ENCODE results near the gene LRRC71. TPM values are rescaled to one million over a fixed set of nuclear protein-coding genes. Genes with fewer than 3 reads are reported as not detected.

Gene LRRC71
- polyA plus RNA-seq, 1 of the 3 experiments (the other 2 are of a cell fraction), result 0.03 TPM

GRCh38 chr1:156903328-156904091 is 16.9 kb upstream of the LRRC71 start:
- POLR2A ChIA-PET, result interaction anchor here (1.3 kb wide), 1 partner anchor 10 kb away, joined by 3 read pairs; no protein-coding TSS in a partner anchor

GRCh38 chr1:156904187-156904959 is 16.1 kb upstream of the LRRC71 start:
- Histone ChIP-seq H3K27ac (ENCODE audit: low read depth in 2 of 2, low read length in 1 of 2) (no peak overlapping the region), H3K9ac (no peak overlapping the region), H3K9me2 (no peaks in the 10 kb centered on the region), H3F3A (replicated peaks; ENCODE audit: insufficient read depth) (no peaks in the 10 kb centered on the region), H2AFZ (ENCODE audit: low read depth) (no peak overlapping the region), H3K79me2 (ENCODE audit: insufficient read depth) (no peaks in the 10 kb centered on the region), H3K36me3 (replicated peaks in 1 of 2; ENCODE audit: control insufficient read depth in 1 of 2, insufficient read depth in 2 of 2, low read length in 1 of 2) (no peaks in the 10 kb centered on the region), H3K9me3 (no peaks in the 10 kb centered on the region), H3K27me3 (ENCODE audit: insufficient read depth) (no peaks in the 10 kb centered on the region), H4K20me1 (ENCODE audit: insufficient read depth) (no peaks in the 10 kb centered on the region), H3K4me1 (ENCODE audit: control insufficient read depth in 1 of 2, insufficient read depth in 2 of 2, low read depth in 1 of 2, low read length in 1 of 2) (peaks cover 0 to 19% of the 10 kb centered on the region in 2 experiments; a peak in 1 of 4 replicates), H3K4me2 (no peak overlapping the region), H3K4me3 (ENCODE audit: low read depth in 2 of 2, low read length in 1 of 2) (no peak overlapping the region)
- TF ChIP-seq PBX3 (IDR thresholded peaks at IDR 0.05), result no peak
- TF ChIP-seq ELF1 (IDR thresholded peaks at IDR 0.05), result no peak
- TF ChIP-seq, protein P1, sequence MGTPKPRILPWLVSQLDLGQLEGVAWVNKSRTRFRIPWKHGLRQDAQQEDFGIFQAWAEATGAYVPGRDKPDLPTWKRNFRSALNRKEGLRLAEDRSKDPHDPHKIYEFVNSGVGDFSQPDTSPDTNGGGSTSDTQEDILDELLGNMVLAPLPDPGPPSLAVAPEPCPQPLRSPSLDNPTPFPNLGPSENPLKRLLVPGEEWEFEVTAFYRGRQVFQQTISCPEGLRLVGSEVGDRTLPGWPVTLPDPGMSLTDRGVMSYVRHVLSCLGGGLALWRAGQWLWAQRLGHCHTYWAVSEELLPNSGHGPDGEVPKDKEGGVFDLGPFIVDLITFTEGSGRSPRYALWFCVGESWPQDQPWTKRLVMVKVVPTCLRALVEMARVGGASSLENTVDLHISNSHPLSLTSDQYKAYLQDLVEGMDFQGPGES (IDR thresholded peaks at IDR 0.05; ENCODE audit: low read depth, low read length), result no peak
- no peak for TF ChIP-seq TEAD4 (IDR thresholded peaks at IDR 0.05; ENCODE audit: borderline replicate concordance, insufficient read depth)
- no peak for TF ChIP-seq FOXJ3 (CRISPR knock-in tag; IDR thresholded peaks at IDR 0.05)
- TF ChIP-seq, protein P2, sequence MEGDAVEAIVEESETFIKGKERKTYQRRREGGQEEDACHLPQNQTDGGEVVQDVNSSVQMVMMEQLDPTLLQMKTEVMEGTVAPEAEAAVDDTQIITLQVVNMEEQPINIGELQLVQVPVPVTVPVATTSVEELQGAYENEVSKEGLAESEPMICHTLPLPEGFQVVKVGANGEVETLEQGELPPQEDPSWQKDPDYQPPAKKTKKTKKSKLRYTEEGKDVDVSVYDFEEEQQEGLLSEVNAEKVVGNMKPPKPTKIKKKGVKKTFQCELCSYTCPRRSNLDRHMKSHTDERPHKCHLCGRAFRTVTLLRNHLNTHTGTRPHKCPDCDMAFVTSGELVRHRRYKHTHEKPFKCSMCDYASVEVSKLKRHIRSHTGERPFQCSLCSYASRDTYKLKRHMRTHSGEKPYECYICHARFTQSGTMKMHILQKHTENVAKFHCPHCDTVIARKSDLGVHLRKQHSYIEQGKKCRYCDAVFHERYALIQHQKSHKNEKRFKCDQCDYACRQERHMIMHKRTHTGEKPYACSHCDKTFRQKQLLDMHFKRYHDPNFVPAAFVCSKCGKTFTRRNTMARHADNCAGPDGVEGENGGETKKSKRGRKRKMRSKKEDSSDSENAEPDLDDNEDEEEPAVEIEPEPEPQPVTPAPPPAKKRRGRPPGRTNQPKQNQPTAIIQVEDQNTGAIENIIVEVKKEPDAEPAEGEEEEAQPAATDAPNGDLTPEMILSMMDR (IDR thresholded peaks at IDR 0.05), result no peak
- no peak for TF ChIP-seq TCF12 (IDR thresholded peaks at IDR 0.05)
- TF ChIP-seq NRF1 (IDR thresholded peaks at IDR 0.05; ENCODE audit: low read depth, low read length), result no peak
- TF ChIP-seq ZBTB33 (IDR thresholded peaks at IDR 0.05; ENCODE audit: borderline replicate concordance, low read depth), result no peak
- TF ChIP-seq FOSL2 (IDR thresholded peaks at IDR 0.05; ENCODE audit: borderline replicate concordance, low read depth), result no peak
- TF ChIP-seq FOXM1 (IDR thresholded peaks at IDR 0.05; ENCODE audit: low read depth), result no peak
- no peak for TF ChIP-seq GATA2 (CRISPR knock-in tag; IDR thresholded peaks at IDR 0.05)
- TF ChIP-seq CHD2 (IDR thresholded peaks at IDR 0.05; ENCODE audit: low read length, partially characterized antibody), result no peak
- WGBS (ENCODE audit: low lambda C conversion rate), result 92% methylated on average over 10 of the region's 19 CpGs
- DNase-seq, result no peak
- CTCF ChIA-PET, result interaction anchor here (3.1 kb wide), 1 partner anchor 23 kb away, joined by 21 read pairs; no protein-coding TSS in a partner anchor
- POLR2A ChIA-PET, result no interaction called here

More at GRCh38 chr1:156903328-156904091, 16.9 kb upstream of the LRRC71 start:
- Histone ChIP-seq H4K20me1 (ENCODE audit: insufficient read depth) (no peaks in the 10 kb centered on the region), H3K36me3 (replicated peaks in 1 of 2; ENCODE audit: control insufficient read depth in 1 of 2, insufficient read depth in 2 of 2, low read length in 1 of 2) (no peaks in the 10 kb centered on the region), H3K9ac (no peak overlapping the region), H3K27me3 (ENCODE audit: insufficient read depth) (no peaks in the 10 kb centered on the region), H3K4me2 (no peak overlapping the region), H3K27ac (ENCODE audit: low read depth in 2 of 2, low read length in 1 of 2) (no peak overlapping the region), H3K9me2 (no peaks in the 10 kb centered on the region), H2AFZ (ENCODE audit: low read depth) (no peak overlapping the region), H3K79me2 (ENCODE audit: insufficient read depth) (no peaks in the 10 kb centered on the region), H3K4me3 (ENCODE audit: low read depth in 2 of 2, low read length in 1 of 2) (no peak overlapping the region), H3F3A (replicated peaks; ENCODE audit: insufficient read depth) (no peaks in the 10 kb centered on the region), H3K4me1 (ENCODE audit: control insufficient read depth in 1 of 2, insufficient read depth in 2 of 2, low read depth in 1 of 2, low read length in 1 of 2) (peaks cover 6 to 27% of the 10 kb centered on the region in 2 experiments; a peak in 2 of 4 replicates), H3K9me3 (no peaks in the 10 kb centered on the region)
- no peak for TF ChIP-seq RCOR1 (IDR thresholded peaks at IDR 0.05; ENCODE audit: low read length)
- TF ChIP-seq USF1 (IDR thresholded peaks at IDR 0.05; ENCODE audit: borderline replicate concordance, low read depth), result no peak
- no peak for TF ChIP-seq NFIC (IDR thresholded peaks at IDR 0.05; ENCODE audit: borderline replicate concordance)
- 88% methylated on average over 15 of the region's 15 CpGs for WGBS (ENCODE audit: low lambda C conversion rate)
- CTCF ChIA-PET, result interaction anchor here (1.2 to 9.4 kb wide), 4 partner anchors 8 to 24 kb away, joined by 3 to 110 read pairs (median 31); partner anchors contain the start of gene PEAR1
- no peak for DNase-seq
